Activated naive CD4-positive, alpha-beta T cell treated with anti-CD3 and anti-CD28 coated beads, Interleukin-2, amount 10 ng/mL, durations not matched to agents 7 days and 5 days (primary cell): ENCODE results near the gene ARSJ.
"Not testable (repeated sequence)": the region's sequence is repeated elsewhere in the genome, so short reads cannot be mapped to it uniquely, and the experiment has no call there.

Source experiments
- CTCF ChIA-PET: fragments of 350-600 bp; sonication (Branson Sonifier 250); formaldehyde crosslinking; loops from one replicate; lab custom pipeline; 2021; ENCODE audit warnings: antibody characterized with exemption; lab: Charles Lee
- DNase-seq: peaks from one replicate; pipeline ENCODE4 v3.0.0-alpha.2; 2020
- H3K27ac Mint-ChIP-seq: one replicate; pipeline ENCODE4 v1.8.0; 2021; ENCODE audit warnings: mild to moderate bottlenecking, moderate library complexity, mixed read lengths
- H3K27me3 Mint-ChIP-seq: one replicate; pipeline ENCODE4 v1.8.0; 2021; ENCODE audit warnings: mild to moderate bottlenecking, mixed read lengths
- H3K36me3 Mint-ChIP-seq: one replicate; pipeline ENCODE4 v1.8.0; 2021; ENCODE audit warnings: mixed read lengths
- H3K4me1 Mint-ChIP-seq: one replicate; pipeline ENCODE4 v1.8.0; 2021; ENCODE audit warnings: mixed read lengths
- H3K4me3 Mint-ChIP-seq: one replicate; pipeline ENCODE4 v1.8.0; 2021; ENCODE audit warnings: mild to moderate bottlenecking, moderate library complexity, mixed read lengths
- H3K9me3 Mint-ChIP-seq: one replicate; pipeline ENCODE4 v1.8.0; 2021; ENCODE audit warnings: mixed read lengths

Gene ARSJ

DNA sequence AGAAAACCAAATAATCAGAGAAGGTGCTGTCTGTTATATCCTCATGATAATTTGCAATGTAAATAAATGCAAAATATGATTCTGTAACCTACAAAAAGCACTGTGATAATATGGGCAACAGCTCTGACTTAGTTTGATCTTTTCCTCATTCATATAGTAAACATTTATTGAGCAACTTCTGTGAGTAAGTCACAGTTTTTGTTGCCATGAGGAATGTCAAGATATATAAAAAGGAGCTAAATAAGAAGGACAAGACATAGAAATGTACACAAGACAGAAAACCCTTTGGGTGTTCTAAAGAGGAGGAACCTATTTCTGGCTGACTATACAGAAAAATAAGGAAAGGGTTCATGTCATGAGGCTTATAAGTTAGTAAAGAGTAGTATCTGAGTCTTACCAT, 44.3 kb downstream of the ARSJ start:
- no peak overlapping the region for H3K4me3 Mint-ChIP-seq
- no peaks in the 10 kb centered on the region for H3K4me1 Mint-ChIP-seq
- H3K36me3 Mint-ChIP-seq = no peaks in the 10 kb centered on the region
- DNase-seq = no peak
- no peak overlapping the region for H3K27ac Mint-ChIP-seq
- H3K9me3 Mint-ChIP-seq = no peaks in the 10 kb centered on the region
- CTCF ChIA-PET = no interaction called here
- H3K27me3 Mint-ChIP-seq = no peaks in the 10 kb centered on the region

DNA sequence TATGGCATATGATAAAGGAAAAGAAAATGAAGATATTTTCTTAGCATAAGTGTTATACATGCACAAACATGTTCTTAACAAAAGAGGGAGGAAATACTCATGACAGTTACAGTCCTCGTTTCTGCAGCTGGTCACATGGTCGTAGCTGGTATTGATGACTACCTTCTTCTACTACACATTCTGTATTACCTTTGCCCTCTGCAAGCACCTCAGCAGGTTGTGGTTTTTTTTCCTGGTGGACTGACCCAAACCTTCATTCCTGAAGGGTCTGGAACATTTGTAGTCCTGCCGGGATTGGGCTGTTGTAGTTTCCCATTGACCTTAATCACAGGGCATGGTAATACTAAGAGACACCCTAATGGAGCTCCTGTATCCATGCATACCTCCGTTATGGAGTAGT, 54.7 kb downstream of the ARSJ start:
- H3K27ac Mint-ChIP-seq, CTCF ChIA-PET, H3K27me3 Mint-ChIP-seq, H3K9me3 Mint-ChIP-seq, DNase-seq, H3K4me1 Mint-ChIP-seq, H3K4me3 Mint-ChIP-seq, H3K36me3 Mint-ChIP-seq: not testable (repeated sequence)

DNA sequence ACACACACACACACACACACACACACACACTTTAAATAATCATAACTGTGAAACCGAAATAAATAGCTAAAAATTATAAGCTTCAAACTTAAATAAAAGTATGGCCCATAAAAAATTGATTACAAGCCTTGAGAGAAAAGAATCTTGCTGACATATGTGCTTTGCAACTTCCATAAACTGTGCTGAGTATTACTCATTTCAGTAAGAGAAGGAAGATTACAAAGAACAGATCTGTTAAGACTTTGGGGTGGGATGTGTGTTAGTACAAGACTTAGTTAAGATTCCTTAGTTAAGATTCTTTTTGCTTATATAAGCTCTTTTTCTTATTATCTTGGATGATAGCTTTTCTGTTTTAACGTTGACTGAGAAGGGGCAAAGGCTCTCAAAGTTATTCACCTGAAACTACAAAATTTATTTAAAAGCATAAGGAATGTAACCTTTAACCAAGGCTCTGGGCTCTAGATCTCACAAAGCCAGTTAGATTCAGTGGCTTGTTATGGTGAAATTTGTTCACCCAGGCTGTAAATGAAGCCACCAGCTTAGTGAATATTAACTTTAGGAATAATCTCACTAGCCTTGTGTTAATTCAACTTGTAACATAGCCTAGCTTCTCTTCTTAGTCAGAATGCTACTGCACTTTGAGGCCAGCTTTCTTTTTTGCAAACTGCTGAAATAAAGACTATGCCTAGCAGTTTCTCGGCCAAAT, 58.2 kb downstream of the ARSJ start:
- Mint-ChIP-seq H3K4me1 (no peaks in the 10 kb centered on the region), H3K27ac (no peak overlapping the region), H3K36me3 (no peaks in the 10 kb centered on the region), H3K27me3 (no peaks in the 10 kb centered on the region), H3K9me3 (no peaks in the 10 kb centered on the region), H3K4me3 (no peak overlapping the region)
- CTCF ChIA-PET = interaction anchor here (0.9 to 1.3 kb wide), 2 partner anchors 9 to 136 kb away, joined by 3 to 5 read pairs; no protein-coding TSS in a partner anchor
- no peak for DNase-seq

GRCh38 chr4:113919611-113920010, 59.8 kb downstream of the ARSJ start:
- no peak overlapping the region for H3K27ac Mint-ChIP-seq
- no peaks in the 10 kb centered on the region for H3K4me1 Mint-ChIP-seq
- no peak overlapping the region for H3K4me3 Mint-ChIP-seq
- H3K36me3 Mint-ChIP-seq = no peaks in the 10 kb centered on the region
- no peaks in the 10 kb centered on the region for H3K27me3 Mint-ChIP-seq
- no peaks in the 10 kb centered on the region for H3K9me3 Mint-ChIP-seq
- DNase-seq = no peak
- CTCF ChIA-PET = no interaction called here

GRCh38 chr4:113919145-113919544, 60.3 kb downstream of the ARSJ start:
- H3K36me3 Mint-ChIP-seq = no peaks in the 10 kb centered on the region
- no peak for DNase-seq
- no peak overlapping the region for H3K4me3 Mint-ChIP-seq
- CTCF ChIA-PET = no interaction called here
- no peaks in the 10 kb centered on the region for H3K4me1 Mint-ChIP-seq
- H3K9me3 Mint-ChIP-seq = no peaks in the 10 kb centered on the region
- no peaks in the 10 kb centered on the region for H3K27me3 Mint-ChIP-seq
- H3K27ac Mint-ChIP-seq = no peak overlapping the region

DNA sequence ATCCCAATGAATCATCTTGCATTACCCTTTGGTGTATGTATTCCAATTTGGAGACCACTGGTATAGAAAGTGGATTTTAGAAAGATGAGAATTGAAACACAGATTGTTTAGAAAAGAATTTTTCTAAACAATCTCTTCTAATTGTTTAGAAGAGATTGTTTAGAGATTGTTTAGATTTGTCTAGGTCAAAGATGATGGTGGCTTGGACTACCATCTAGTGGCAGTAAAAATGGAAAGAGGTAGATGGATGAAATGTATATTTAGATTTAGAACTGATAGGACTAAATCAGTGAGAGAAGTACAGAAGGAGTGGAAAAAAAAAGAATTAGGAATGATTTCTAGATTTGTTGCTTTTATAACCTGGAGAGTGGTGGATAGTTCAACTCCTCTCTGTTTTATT, 70.6 kb downstream of the ARSJ start:
- H3K36me3 Mint-ChIP-seq = no peaks in the 10 kb centered on the region
- no peaks in the 10 kb centered on the region for H3K27me3 Mint-ChIP-seq
- H3K27ac Mint-ChIP-seq = no peak overlapping the region
- no peak for DNase-seq
- H3K4me1 Mint-ChIP-seq = peaks cover 19% of the 10 kb centered on the region
- H3K9me3 Mint-ChIP-seq = peaks cover 6% of the 10 kb centered on the region
- H3K4me3 Mint-ChIP-seq = no peak overlapping the region
- CTCF ChIA-PET = no interaction called here

DNA sequence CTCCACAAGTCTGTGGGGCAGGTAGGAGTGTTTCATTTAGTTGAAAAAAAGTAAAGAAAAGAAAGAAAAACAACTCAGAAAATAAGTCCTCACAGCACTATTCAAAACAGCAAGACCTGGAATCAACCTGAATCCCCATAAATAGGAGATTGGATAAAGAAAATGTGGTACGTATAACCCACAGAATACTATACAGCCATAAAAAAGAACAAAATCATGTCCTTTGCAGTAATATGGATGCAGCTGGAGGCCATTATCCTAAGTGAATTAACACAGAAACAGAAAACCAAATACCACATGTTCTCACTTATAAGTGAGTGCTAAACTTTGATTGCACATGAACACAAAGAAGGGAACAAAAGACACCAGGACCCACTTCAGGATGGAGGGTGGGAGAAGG, 71.9 kb downstream of the ARSJ start:
- Mint-ChIP-seq H3K9me3 (peaks cover 6% of the 10 kb centered on the region), H3K27ac (no peak overlapping the region), H3K27me3 (no peaks in the 10 kb centered on the region), H3K4me3 (no peak overlapping the region), H3K4me1 (peaks cover 31% of the 10 kb centered on the region), H3K36me3 (no peaks in the 10 kb centered on the region)
- DNase-seq = no peak
- CTCF ChIA-PET = no interaction called here

GRCh38 chr4:113905301-113905700, 74.1 kb downstream of the ARSJ start:
- Mint-ChIP-seq H3K4me1 (peaks cover 45% of the 10 kb centered on the region), H3K27ac (no peak overlapping the region), H3K36me3 (no peaks in the 10 kb centered on the region), H3K4me3 (no peak overlapping the region), H3K27me3 (no peaks in the 10 kb centered on the region), H3K9me3 (peaks cover 6% of the 10 kb centered on the region)
- no peak for DNase-seq
- CTCF ChIA-PET = interaction anchor here (1.3 kb wide), 1 partner anchor 510 kb away, joined by 4 read pairs; no protein-coding TSS in a partner anchor

- Mint-ChIP-seq H3K4me1 (peaks cover 49% of the 10 kb centered on the region), H3K36me3 (no peaks in the 10 kb centered on the region), H3K27me3 (no peaks in the 10 kb centered on the region), H3K27ac (no peak overlapping the region), H3K9me3 (peaks cover 6% of the 10 kb centered on the region), H3K4me3 (no peak overlapping the region)
- DNase-seq = no peak
- CTCF ChIA-PET = interaction anchor here (1.3 kb wide), 1 partner anchor 510 kb away, joined by 4 read pairs; no protein-coding TSS in a partner anchor
These were observed 74.6 kb downstream of the ARSJ start for GRCh38 chr4:113904877-113905276.

GRCh38 chr4:113901994-113902787, 77.3 kb downstream of the ARSJ start:
- DNase-seq = peak; percentile 83
- H3K4me1 Mint-ChIP-seq = peaks cover 70% of the 10 kb centered on the region
- no peaks in the 10 kb centered on the region for H3K9me3 Mint-ChIP-seq
- peak overlapping the region; percentile 25 for H3K4me3 Mint-ChIP-seq
- CTCF ChIA-PET = no interaction called here
- no peaks in the 10 kb centered on the region for H3K36me3 Mint-ChIP-seq
- H3K27me3 Mint-ChIP-seq = no peaks in the 10 kb centered on the region
- peak overlapping the region; percentile 90 for H3K27ac Mint-ChIP-seq

DNA sequence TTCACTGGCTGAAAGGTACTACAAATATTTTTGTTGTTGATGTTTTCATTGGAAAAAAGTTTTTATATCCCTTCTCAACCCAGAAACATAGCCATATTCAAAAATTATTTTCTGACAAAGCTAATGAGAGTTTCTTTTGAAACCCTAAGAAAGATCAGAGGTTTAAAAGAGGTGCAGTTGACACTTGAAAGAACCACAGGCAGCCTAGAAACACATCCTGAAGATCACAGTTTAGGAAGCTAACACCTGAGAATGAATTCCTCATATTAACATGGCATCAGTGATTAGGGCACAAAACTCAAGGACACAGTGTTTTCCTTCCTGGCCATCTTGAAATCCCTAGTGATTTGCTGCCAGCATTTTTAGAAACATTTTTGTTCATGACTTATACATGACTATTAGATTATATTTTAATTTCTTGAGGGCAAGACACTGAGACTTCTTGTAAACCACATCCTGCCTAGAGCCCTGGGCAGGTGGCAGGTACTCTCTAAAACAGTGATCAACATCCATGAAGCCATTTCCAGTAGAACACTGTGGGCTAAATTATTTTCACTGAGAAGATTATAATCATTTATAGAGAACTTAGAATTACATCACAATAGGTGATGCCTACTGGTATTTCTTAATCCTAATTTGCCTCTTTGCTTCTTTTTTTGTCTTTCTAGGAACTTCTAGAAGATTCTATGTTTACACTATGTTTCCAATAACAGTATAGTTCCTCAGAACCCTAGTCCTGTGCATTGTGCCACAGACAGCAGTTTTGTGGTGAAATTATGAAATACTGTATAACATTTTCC, 80.0 kb downstream of the ARSJ start:
- no peaks in the 10 kb centered on the region for H3K9me3 Mint-ChIP-seq
- peak; percentile 56 for DNase-seq

GRCh38 chr4:113893546-113893945, 85.9 kb downstream of the ARSJ start:
- CTCF ChIA-PET = interaction anchor here (1.3 kb wide), 1 partner anchor 499 kb away, joined by 5 read pairs; no protein-coding TSS in a partner anchor
- no peak overlapping the region for H3K27ac Mint-ChIP-seq

More for the DNA sequence above, 80.0 kb downstream of the ARSJ start:
- no peaks in the 10 kb centered on the region for H3K27me3 Mint-ChIP-seq
- CTCF ChIA-PET = no interaction called here
- H3K4me3 Mint-ChIP-seq = no peak overlapping the region
- H3K36me3 Mint-ChIP-seq = no peaks in the 10 kb centered on the region
- H3K27ac Mint-ChIP-seq = peak overlapping the region; percentile 96
- peaks cover 51% of the 10 kb centered on the region for H3K4me1 Mint-ChIP-seq

GRCh38 chr4:113888006-113888405, 91.4 kb downstream of the ARSJ start:
- Mint-ChIP-seq H3K27ac (no peak overlapping the region), H3K36me3 (no peaks in the 10 kb centered on the region), H3K9me3 (peaks cover 6% of the 10 kb centered on the region), H3K27me3 (no peaks in the 10 kb centered on the region), H3K4me1 (no peaks in the 10 kb centered on the region), H3K4me3 (no peak overlapping the region)
- DNase-seq = no peak
- CTCF ChIA-PET = no interaction called here

More at GRCh38 chr4:113893546-113893945, 85.9 kb downstream of the ARSJ start:
- Mint-ChIP-seq H3K4me1 (peaks cover 7% of the 10 kb centered on the region), H3K9me3 (peaks cover 6% of the 10 kb centered on the region), H3K36me3 (no peaks in the 10 kb centered on the region), H3K27me3 (no peaks in the 10 kb centered on the region), H3K4me3 (no peak overlapping the region)
- no peak for DNase-seq

GRCh38 chr4:113885291-113885690, 94.2 kb downstream of the ARSJ start:
- DNase-seq = no peak
- Mint-ChIP-seq H3K4me3 (no peak overlapping the region), H3K9me3 (peaks cover 6% of the 10 kb centered on the region), H3K4me1 (no peaks in the 10 kb centered on the region), H3K27ac (no peak overlapping the region), H3K36me3 (no peaks in the 10 kb centered on the region), H3K27me3 (no peaks in the 10 kb centered on the region)
- CTCF ChIA-PET = no interaction called here
